Calu3 (cell line): Measurements from ENCODE around the gene PAX5. TPM values are rescaled to one million over a fixed set of nuclear protein-coding genes. Genes with fewer than 3 reads are reported as not detected.

Experiments
- BruUV-seq: library from RNA; stranded (reverse); fragments of 400-500 nt; replicated peaks from 2 replicates; lab custom pipeline; 2021; lab: Mats Ljungman, UMichigan
- CTCF ChIA-PET: fragments of 300-600 bp; sonication (Branson Sonifier 250); formaldehyde crosslinking; loops from one replicate; lab custom pipeline; 2022; ENCODE audit warnings: antibody characterized with exemption; lab: Charles Lee
- DNase-seq: peaks from one replicate; pipeline ENCODE4 v3.0.0; 2022
- H3K27ac Mint-ChIP-seq: one replicate; pipeline ENCODE4 v1.8.0; 2022; ENCODE audit warnings: mixed read lengths; ENCODE audit not compliant: unreplicated experiment
- H3K27me3 Mint-ChIP-seq: one replicate; pipeline ENCODE4 v1.8.0; 2022; ENCODE audit warnings: mixed read lengths; ENCODE audit not compliant: unreplicated experiment
- H3K36me3 Mint-ChIP-seq: one replicate; pipeline ENCODE4 v1.8.0; 2022; ENCODE audit warnings: mild to moderate bottlenecking, moderate library complexity, mixed read lengths; ENCODE audit not compliant: insufficient read depth, unreplicated experiment
- H3K4me1 Mint-ChIP-seq: one replicate; pipeline ENCODE4 v1.8.0; 2022; ENCODE audit warnings: mild to moderate bottlenecking, low read depth, mixed read lengths; ENCODE audit not compliant: unreplicated experiment
- H3K4me3 Mint-ChIP-seq: one replicate; pipeline ENCODE4 v1.8.0; 2022; ENCODE audit warnings: mild to moderate bottlenecking, low read depth, moderate library complexity, mixed read lengths; ENCODE audit not compliant: unreplicated experiment
- H3K9me3 Mint-ChIP-seq: one replicate; pipeline ENCODE4 v1.8.0; 2022; ENCODE audit warnings: low read depth, mixed read lengths; ENCODE audit not compliant: unreplicated experiment
- intact Hi-C: fragments of 100-400 bp; cut with micrococcal nuclease; formaldehyde crosslinking; loops from one replicate; pipeline ENCODE4 v1.10.0; 2022; ENCODE audit not compliant: unreplicated experiment
- total RNA-seq: library from RNA; stranded (reverse); gene quantifications from 2 replicates; pipeline ENCODE4 v1.2.3, GENCODE V29; 2022
- TF ChIP-seq, protein P1 (sequence below): fragments of 200-600 bp; IDR thresholded peaks from one replicate; pipeline ENCODE4 v1.8.0; 2022; ENCODE audit warnings: antibody characterized with exemption; ENCODE audit not compliant: unreplicated experiment

Gene PAX5
- total RNA-seq, 1 experiment from 2014 or later: not detected

GRCh38 chr9:36935332-36935731 lies 98.7 kb downstream of the PAX5 start:
- Mint-ChIP-seq H3K27ac (no peak overlapping the region), H3K9me3 (no peaks in the 10 kb centered on the region), H3K36me3 (no peaks in the 10 kb centered on the region), H3K27me3 (no peaks in the 10 kb centered on the region), H3K4me1 (no peaks in the 10 kb centered on the region), H3K4me3 (no peak overlapping the region)
- CTCF ChIA-PET: no interaction called here
- intact Hi-C loops: no loop called here
- TF ChIP-seq, protein P1, sequence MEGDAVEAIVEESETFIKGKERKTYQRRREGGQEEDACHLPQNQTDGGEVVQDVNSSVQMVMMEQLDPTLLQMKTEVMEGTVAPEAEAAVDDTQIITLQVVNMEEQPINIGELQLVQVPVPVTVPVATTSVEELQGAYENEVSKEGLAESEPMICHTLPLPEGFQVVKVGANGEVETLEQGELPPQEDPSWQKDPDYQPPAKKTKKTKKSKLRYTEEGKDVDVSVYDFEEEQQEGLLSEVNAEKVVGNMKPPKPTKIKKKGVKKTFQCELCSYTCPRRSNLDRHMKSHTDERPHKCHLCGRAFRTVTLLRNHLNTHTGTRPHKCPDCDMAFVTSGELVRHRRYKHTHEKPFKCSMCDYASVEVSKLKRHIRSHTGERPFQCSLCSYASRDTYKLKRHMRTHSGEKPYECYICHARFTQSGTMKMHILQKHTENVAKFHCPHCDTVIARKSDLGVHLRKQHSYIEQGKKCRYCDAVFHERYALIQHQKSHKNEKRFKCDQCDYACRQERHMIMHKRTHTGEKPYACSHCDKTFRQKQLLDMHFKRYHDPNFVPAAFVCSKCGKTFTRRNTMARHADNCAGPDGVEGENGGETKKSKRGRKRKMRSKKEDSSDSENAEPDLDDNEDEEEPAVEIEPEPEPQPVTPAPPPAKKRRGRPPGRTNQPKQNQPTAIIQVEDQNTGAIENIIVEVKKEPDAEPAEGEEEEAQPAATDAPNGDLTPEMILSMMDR: no peak
- BruUV-seq: no TSS peak
- DNase-seq: no peak

DNA sequence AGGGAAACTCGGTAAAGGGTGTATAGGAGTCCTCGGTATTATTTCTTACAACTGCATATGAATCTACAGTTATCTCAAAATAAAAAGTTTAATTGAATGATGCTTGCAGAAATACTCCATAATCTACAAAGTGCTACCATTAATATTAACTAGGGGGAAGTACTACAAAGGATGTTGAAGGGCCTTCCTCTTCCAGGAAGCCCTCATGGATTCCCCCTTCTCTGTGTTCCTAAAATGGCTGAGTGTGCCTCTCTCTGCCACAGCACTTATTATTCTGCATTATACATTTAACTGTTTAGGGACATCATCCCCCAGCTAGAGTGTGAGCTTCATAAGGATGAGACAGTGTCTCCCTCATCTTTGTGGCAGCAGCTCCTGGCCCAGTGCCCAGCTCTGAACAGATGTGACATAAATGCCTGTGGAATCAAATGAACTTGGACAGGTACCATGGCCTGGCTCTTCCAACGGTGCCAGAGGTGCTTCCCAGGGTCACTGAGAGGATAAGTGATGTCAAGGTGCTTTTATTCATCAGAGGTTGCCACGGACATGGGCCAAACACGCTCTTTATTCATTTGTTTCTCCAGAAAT lies 99.5 kb downstream of the PAX5 start:
- intact Hi-C loops: no loop called here
- Mint-ChIP-seq H3K9me3 (no peaks in the 10 kb centered on the region), H3K27me3 (no peaks in the 10 kb centered on the region), H3K36me3 (no peaks in the 10 kb centered on the region), H3K4me1 (no peaks in the 10 kb centered on the region), H3K4me3 (no peak overlapping the region), H3K27ac (no peak overlapping the region)
- no peak for DNase-seq
- CTCF ChIA-PET: no interaction called here
- BruUV-seq: no TSS peak
- TF ChIP-seq, protein P1: no peak

DNA sequence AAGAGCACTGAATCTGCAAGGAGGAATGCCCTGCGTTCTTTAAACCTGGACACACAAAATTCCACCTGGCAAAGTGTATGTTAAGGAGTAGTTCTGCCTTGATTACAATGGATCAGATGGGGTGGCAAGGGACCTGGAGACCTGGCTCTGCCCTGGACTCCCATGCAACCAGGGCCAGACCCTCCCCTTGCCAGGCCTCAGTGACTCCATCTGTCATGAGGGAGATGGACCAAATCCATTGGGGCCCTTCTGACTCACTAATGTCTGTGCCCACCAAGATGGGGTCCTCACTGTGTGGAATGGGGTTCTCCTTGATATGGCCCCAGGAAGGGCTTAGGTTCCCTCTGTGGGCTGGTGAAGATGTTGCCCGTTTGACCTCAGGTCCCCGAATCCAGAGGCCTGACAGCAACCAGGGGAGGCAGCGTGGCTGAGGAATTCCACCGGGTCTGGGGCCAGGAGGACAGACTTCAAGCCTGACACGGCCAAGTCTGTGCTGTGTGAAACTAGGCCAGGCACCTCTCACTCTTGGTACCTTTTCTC lies 100.3 kb downstream of the PAX5 start:
- TF ChIP-seq, protein P1: no peak

DNA sequence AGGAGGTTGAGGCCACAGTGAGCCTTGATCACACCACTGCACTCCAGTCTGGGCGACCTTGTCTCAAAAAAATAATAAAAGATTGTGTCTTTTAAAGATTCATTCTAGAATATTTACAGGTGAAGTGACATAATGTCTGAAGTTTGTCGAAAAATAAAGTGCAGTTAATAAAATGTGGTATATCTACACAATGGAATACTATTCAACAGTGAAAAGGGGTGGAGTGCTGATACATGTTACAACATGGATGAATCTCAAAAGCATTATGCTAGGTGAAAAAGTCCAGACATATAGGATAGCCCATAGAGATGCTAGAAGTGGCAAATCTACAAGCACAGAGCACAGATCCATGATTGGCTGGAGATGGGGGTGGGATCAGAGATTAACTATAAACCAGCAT lies 101.9 kb downstream of the PAX5 start:
- H3K27ac Mint-ChIP-seq: no peak overlapping the region
- BruUV-seq: no TSS peak
- DNase-seq: no peak
- H3K4me3 Mint-ChIP-seq: no peak overlapping the region
- H3K9me3 Mint-ChIP-seq: no peaks in the 10 kb centered on the region
- CTCF ChIA-PET: no interaction called here
- TF ChIP-seq, protein P1: no peak
- no peaks in the 10 kb centered on the region for H3K27me3 Mint-ChIP-seq
- peaks cover 11% of the 10 kb centered on the region for H3K4me1 Mint-ChIP-seq
- no peaks in the 10 kb centered on the region for H3K36me3 Mint-ChIP-seq
- intact Hi-C loops: no loop called here

More for the DNA sequence above, 100.3 kb downstream of the PAX5 start:
- intact Hi-C loops: no loop called here
- H3K4me1 Mint-ChIP-seq: peaks cover 7% of the 10 kb centered on the region
- H3K9me3 Mint-ChIP-seq: no peaks in the 10 kb centered on the region
- CTCF ChIA-PET: interaction anchor here (0.7 kb wide), 1 partner anchor 114 kb away, joined by 3 read pairs; no protein-coding TSS in a partner anchor
- H3K36me3 Mint-ChIP-seq: no peaks in the 10 kb centered on the region
- BruUV-seq: no TSS peak
- no peak for DNase-seq
- H3K27ac Mint-ChIP-seq: no peak overlapping the region
- no peak overlapping the region for H3K4me3 Mint-ChIP-seq
- no peaks in the 10 kb centered on the region for H3K27me3 Mint-ChIP-seq
